ENCODE measurements around the gene ZWILCH.

The ZWILCH gene

DNA sequence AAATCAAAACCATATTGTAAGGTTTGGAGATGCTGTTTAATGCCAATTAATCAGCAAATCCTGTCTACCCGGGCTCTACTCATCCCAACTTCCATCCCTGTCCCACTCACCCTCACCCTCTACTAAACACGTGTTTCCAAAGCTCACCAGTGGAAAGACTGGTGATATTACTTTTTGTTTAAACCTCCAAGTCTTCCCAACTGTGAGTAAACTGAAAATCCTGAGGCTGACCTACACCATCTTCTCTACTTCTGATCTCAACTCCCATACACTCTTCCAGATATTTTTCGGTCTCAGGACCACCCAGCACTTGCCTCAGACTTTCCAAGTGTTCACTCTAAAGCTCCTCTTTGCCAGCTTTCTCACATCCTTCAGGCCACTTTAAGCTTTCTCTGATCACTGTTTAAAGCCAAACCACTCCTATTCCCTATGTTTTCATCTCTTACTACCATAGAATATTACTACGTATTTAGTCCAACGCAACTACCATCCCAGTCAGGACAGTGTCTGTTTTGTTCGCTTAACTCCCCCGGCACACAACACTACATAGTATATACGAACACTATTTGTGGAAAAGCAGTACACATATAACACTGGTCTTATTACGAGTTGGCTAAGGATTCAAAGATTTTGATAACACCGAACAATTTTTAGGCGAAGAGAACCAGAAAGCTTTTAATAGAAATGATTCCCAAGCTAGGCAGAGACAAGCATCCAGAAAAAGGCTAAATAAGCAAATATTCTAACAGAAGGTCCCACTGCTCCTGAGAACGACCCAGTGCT is 1.2 kb upstream of the ZWILCH start:
- peak overlapping the region; percentile 95 for H3K27ac ChIP-seq
- TF ChIP-seq ZFX (IDR thresholded peaks at IDR 0.05) = no peak
- TF ChIP-seq, protein P1, sequence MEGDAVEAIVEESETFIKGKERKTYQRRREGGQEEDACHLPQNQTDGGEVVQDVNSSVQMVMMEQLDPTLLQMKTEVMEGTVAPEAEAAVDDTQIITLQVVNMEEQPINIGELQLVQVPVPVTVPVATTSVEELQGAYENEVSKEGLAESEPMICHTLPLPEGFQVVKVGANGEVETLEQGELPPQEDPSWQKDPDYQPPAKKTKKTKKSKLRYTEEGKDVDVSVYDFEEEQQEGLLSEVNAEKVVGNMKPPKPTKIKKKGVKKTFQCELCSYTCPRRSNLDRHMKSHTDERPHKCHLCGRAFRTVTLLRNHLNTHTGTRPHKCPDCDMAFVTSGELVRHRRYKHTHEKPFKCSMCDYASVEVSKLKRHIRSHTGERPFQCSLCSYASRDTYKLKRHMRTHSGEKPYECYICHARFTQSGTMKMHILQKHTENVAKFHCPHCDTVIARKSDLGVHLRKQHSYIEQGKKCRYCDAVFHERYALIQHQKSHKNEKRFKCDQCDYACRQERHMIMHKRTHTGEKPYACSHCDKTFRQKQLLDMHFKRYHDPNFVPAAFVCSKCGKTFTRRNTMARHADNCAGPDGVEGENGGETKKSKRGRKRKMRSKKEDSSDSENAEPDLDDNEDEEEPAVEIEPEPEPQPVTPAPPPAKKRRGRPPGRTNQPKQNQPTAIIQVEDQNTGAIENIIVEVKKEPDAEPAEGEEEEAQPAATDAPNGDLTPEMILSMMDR (conservative IDR thresholded peaks at IDR 0.05) = no peak

DNA sequence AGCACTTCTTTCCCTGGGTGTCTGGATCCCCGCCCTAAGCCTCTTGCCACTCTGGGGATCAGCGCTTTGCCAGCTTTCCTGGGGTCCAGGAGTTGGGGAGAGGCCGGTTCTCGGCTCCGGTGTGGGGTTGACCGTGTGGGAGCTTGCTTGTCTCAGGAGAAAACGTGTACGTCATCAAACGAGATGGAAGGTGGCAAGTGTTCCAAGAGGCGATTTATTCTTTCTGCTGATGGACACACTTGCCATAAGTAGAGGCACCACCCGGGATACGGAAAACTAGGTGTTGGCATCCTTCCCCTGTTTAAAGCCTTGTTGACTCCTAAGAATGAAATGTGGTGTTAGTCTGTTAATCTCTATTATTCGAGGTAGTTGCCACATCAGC is 295 bp downstream of the ZWILCH start:
- peak overlapping the region; percentile 95 for H3K27ac ChIP-seq
- no peak for TF ChIP-seq ZFX (IDR thresholded peaks at IDR 0.05)
- TF ChIP-seq, protein P1 (conservative IDR thresholded peaks at IDR 0.05) = no peak

DNA sequence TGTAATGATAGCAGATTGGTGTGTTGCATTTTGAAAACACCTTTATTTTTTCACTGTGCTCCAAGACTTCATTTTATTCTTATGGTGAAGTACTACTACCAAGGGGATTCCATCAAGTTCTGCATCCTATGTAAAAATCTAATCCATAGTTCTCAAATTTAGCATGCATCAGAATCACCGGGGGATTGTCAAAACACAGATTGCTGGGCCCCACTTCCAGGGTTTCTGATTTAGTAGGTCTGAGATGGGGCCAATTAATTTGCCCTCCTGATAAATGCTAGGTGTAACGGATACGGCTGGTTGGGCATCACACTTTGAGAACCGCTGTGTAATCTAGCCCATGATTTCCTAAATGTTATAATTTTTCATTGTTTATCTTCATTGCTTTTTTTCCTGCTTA is 692 bp downstream of the ZWILCH start:
- H3K27ac ChIP-seq = peak overlapping the region; percentile 95
- no peak for TF ChIP-seq ZFX (IDR thresholded peaks at IDR 0.05)
- TF ChIP-seq, protein P1 (conservative IDR thresholded peaks at IDR 0.05) = no peak

DNA sequence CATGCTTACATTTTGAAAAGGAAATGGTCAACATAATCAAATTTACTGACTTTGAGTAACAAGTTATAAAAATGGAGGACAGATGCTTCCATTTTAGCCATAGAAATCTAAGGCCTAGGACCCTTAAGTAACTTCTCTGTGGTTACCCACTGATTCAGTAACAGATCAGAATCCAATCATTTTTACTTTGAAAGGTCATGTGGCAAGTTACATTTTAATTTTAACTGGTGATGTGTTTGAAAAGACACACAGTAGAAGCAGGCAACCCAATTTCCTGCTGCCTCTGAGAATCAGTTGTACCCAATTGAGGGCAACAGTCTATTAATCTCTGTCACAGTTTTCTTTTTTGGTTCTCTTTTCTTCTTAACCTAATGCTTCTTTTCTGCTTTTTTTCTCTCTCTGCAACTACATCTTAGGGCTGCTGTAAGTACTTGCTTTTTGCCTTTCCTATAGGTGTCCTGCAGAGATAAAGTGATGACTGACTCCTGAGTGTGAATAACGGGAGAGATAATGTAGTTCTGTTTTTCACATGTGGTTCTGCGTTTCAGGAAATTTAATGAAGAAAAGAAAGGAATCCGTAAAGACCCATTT is 3.3 kb downstream of the ZWILCH start:
- H3K27ac ChIP-seq = no peak overlapping the region
- no peak for TF ChIP-seq ZFX (IDR thresholded peaks at IDR 0.05)
- TF ChIP-seq, protein P1 (conservative IDR thresholded peaks at IDR 0.05) = no peak

DNA sequence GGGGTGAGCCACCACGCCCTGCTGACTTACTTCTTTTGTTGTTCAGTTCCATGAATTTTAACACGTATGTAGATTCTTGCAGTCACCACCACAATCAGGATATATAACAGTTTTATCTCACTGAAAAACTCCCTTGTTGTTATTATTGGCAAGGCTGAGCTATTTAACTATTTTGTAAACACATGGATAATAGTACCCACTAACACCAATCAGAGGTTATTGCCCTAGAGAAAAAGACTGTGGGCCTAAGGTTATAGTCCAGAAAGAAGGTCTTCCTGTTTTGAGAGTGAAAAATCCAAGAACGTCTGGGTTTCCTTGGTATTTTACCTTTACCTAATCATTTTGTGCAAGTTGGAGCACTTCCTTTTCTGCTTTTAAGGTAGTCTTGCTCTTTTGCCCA is 9.5 kb downstream of the ZWILCH start:
- no peak for TF ChIP-seq ZFX (IDR thresholded peaks at IDR 0.05)
- TF ChIP-seq, protein P1 (conservative IDR thresholded peaks at IDR 0.05) = no peak
- no peak overlapping the region for H3K27ac ChIP-seq

DNA sequence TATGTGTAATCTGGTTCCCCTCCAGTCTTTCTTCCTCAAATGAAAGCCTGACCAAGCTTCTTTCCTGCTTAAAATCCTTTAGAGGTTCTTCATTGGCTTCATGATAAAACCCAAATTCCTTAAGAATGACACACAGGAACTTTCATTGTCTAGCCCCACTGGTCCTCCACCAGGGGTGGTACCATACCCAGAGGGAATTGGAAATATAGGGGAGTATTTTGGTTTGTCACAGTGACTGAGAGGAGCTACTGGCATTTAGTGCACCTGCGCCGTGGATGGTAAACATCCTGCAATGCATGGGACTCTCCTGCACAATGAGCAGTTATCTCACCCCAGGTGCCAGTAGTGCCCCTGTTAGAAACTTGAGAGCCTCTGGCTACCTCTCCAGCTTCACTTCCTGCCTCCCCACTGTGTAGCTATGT is 10.8 kb downstream of the ZWILCH start:
- TF ChIP-seq, protein P1 (conservative IDR thresholded peaks at IDR 0.05) = no peak
- no peak for TF ChIP-seq ZFX (IDR thresholded peaks at IDR 0.05)
- no peak overlapping the region for H3K27ac ChIP-seq

DNA sequence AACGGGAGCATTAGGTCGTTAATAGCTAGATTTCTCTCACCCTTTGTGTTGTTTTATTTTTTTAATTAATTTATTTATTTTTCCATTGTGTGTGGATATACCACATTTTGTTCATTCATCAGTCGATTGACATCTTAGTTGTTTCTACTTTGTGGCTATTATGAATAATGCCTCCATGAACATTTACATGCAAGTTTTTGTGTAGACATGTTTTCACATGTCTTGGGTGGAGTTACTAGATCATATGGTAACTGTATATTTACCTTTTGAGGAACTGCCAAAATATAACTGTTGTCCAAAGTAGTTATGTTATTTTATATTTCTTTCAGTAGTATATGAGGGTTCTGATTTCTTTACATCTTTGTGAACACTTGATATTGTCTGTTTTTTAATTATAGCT is 18.8 kb downstream of the ZWILCH start:
- TF ChIP-seq, protein P1 (conservative IDR thresholded peaks at IDR 0.05) = no peak
- no peak for TF ChIP-seq ZFX (IDR thresholded peaks at IDR 0.05)
- H3K27ac ChIP-seq = no peak overlapping the region
